ENCODE results near the gene DMRT3. TPM values are rescaled to one million over a fixed set of nuclear protein-coding genes. Genes with fewer than 3 reads are reported as not detected.

The DMRT3 gene
- total and polyA plus RNA-seq, 2 of the 8 experiments (the other 6 are each of a cell fraction or from before 2014, with no cell fraction given): not detected

GRCh38 chr9:974996-975739 lies 1.3 kb upstream of the DMRT3 start (continued):
- TF ChIP-seq GTF2F1 (IDR thresholded peaks at IDR 0.05; ENCODE audit: borderline replicate concordance, low read depth, low read length) (no peak), JUN (IDR thresholded peaks at IDR 0.05; ENCODE audit: low read depth, low read length) (no peak), SIN3A (conservative IDR thresholded peaks at IDR 0.05 in 1 of 2, IDR thresholded peaks at IDR 0.05 in 1 of 2; ENCODE audit: low read depth in 1 of 2, low read length in 2 of 2) (no peak), SUZ12 (IDR thresholded peaks at IDR 0.05; ENCODE audit: low read length) (peak; percentile 84; the same call in 1 of the 2 replicates), EZH2 (IDR thresholded peaks at IDR 0.05; ENCODE audit: low read depth, low read length, severe bottlenecking) (peak; percentile 93), EP300 (IDR thresholded peaks at IDR 0.05; ENCODE audit: borderline replicate concordance in 1 of 2, low read depth in 2 of 2, low read length in 2 of 2) (no peak), POLR2A (IDR thresholded peaks at IDR 0.05; ENCODE audit: control extremely low read depth in 1 of 2, low read depth in 2 of 2, low read length in 2 of 2) (no peak), MAX (IDR thresholded peaks at IDR 0.05) (no peak), RFX5 (IDR thresholded peaks at IDR 0.05; ENCODE audit: borderline replicate concordance, low read depth, low read length) (no peak), KDM5A (IDR thresholded peaks at IDR 0.05; ENCODE audit: low read length) (no peak), YY1 (IDR thresholded peaks at IDR 0.05; ENCODE audit: low read depth, low read length) (no peak), NANOG (IDR thresholded peaks at IDR 0.05; ENCODE audit: insufficient read depth, low read depth, low read length, poor library complexity, severe bottlenecking) (no peak), RXRA (IDR thresholded peaks at IDR 0.05; ENCODE audit: insufficient read depth, low read depth, low read length) (no peak), SIX5 (IDR thresholded peaks at IDR 0.05; ENCODE audit: low read depth, low read length) (no peak), SRF (IDR thresholded peaks at IDR 0.05; ENCODE audit: low read depth, low read length) (no peak), KDM4A (IDR thresholded peaks at IDR 0.05; ENCODE audit: low read depth, low read length, severe bottlenecking) (no peak), TAF7 (optimal IDR thresholded peaks at IDR 0.05; ENCODE audit: borderline replicate concordance, low read depth, low read length) (no peak), GABPA (IDR thresholded peaks at IDR 0.05; ENCODE audit: borderline replicate concordance, insufficient read depth, low read length) (no peak), CBX8 (IDR thresholded peaks at IDR 0.05; ENCODE audit: borderline replicate concordance, low read depth, low read length) (peak; percentile 41; the same call in 1 of the 2 replicates), TAF1 (IDR thresholded peaks at IDR 0.05; ENCODE audit: low read depth, low read length) (no peak), RBBP5 (IDR thresholded peaks at IDR 0.05; ENCODE audit: borderline replicate concordance, low read depth, low read length) (no peak), SP2 (IDR thresholded peaks at IDR 0.05; ENCODE audit: low read length) (no peak), E2F6 (IDR thresholded peaks at IDR 0.05) (no peak)
